Astrocyte of the spinal cord (primary cell): ENCODE data around the gene KRTAP10-10.
"Not testable (repeated sequence)": the region's sequence is repeated elsewhere in the genome, so short reads cannot be mapped to it uniquely, and the experiment has no call there.

Source experiments
- DNase-seq: peaks from one replicate; pipeline ENCODE4 v3.0.0; 2011; ENCODE audit warnings: low read depth, low spot score
- H3K4me3 ChIP-seq: 2 replicates; pipeline ENCODE4 v1.5.1; 2011; ENCODE audit warnings: low read depth, mild to moderate bottlenecking, low read length, moderate library complexity
- CTCF ChIP-seq: IDR thresholded peaks from 2 replicates; pipeline ENCODE4 v1.5.1; 2012; ENCODE audit warnings: low read depth, mild to moderate bottlenecking, low read length, inconsistent platforms
- in situ Hi-C: cut with HindIII; loops from 2 replicates; pipeline ENCODE4 v1.10.0; 2017; ENCODE audit warnings: low sequenced_read_pairs

The KRTAP10-10 gene

GRCh38 chr21:44628707-44629391, 8.3 kb upstream of the KRTAP10-10 start:
- DNase-seq, result no peak
- in situ Hi-C loops, result no loop called here
- TF ChIP-seq CTCF, result no peak
- H3K4me3 ChIP-seq, result no peak overlapping the region

DNA sequence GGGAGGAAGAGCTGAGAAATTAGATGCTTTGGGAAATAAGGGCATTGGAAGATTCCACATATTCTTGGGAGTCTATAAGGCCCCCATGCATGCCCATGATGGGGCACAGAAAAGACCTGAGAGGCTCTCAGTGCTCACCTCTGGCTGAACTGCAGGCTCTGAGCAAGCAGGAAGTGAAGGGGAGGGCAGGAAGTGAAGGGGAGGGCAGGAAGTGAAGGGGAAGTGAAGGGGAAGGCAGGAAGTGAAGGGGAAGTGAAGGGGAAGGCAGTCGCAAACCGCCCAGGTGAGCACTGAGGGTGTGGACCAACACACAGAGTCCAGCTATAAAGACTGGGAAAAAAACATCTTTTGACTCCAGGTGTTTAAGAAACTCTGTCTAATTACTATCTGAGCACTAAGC, 6.7 kb upstream of the KRTAP10-10 start:
- in situ Hi-C loops, result no loop called here
- DNase-seq, result no peak
- no peak for TF ChIP-seq CTCF
- no peak overlapping the region for H3K4me3 ChIP-seq

- no peak for TF ChIP-seq CTCF
These were observed 5.1 kb upstream of the KRTAP10-10 start for GRCh38 chr21:44632067-44632466.

DNA sequence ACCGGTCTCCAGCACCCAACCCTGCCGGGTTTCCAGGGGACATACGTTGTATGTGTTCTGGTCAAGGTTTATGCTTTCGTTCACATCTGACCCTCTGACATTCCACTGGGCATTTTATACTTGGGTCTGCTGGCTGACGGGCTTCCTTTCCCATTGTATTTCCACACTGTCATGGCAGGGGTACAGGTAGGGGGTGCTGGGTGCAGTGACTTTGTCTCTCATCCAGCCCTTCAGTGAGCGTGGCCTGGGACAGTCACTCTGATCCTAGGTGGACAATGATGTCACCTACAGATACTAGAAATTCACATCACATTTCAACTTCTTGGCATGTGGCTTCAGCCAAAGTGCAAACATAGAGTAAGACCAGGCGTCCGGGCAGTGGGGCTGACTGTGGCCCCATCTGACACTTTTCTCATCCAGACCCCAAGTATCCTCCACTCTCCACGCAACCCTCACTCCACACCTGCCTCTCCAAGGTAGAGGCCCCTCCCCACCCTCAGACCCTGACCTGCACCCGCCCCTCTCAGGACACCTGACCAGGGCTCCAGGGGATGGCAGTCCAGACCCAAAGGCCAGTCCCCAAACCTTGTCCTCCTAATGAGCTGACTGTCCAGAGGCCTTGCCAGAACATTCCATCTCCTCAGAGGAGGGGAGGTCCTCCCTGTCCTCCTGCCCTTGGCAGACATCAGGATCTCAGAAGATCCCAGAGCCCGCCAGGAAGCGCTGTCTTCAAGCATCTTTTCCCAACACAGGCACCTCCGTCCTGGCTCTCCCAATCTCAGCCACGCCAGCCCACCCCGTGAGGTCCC, 743 bp upstream of the KRTAP10-10 start:
- no peak for TF ChIP-seq CTCF
- in situ Hi-C loops, result no loop called here
- DNase-seq, result no peak
- H3K4me3 ChIP-seq, result no peak overlapping the region

More at GRCh38 chr21:44632067-44632466, 5.1 kb upstream of the KRTAP10-10 start:
- H3K4me3 ChIP-seq, result no peak overlapping the region
- in situ Hi-C loops, result no loop called here
- DNase-seq, result no peak

GRCh38 chr21:44637851-44638348, 744 bp downstream of the KRTAP10-10 start:
- H3K4me3 ChIP-seq, in situ Hi-C loops, DNase-seq: not testable (repeated sequence)

DNA sequence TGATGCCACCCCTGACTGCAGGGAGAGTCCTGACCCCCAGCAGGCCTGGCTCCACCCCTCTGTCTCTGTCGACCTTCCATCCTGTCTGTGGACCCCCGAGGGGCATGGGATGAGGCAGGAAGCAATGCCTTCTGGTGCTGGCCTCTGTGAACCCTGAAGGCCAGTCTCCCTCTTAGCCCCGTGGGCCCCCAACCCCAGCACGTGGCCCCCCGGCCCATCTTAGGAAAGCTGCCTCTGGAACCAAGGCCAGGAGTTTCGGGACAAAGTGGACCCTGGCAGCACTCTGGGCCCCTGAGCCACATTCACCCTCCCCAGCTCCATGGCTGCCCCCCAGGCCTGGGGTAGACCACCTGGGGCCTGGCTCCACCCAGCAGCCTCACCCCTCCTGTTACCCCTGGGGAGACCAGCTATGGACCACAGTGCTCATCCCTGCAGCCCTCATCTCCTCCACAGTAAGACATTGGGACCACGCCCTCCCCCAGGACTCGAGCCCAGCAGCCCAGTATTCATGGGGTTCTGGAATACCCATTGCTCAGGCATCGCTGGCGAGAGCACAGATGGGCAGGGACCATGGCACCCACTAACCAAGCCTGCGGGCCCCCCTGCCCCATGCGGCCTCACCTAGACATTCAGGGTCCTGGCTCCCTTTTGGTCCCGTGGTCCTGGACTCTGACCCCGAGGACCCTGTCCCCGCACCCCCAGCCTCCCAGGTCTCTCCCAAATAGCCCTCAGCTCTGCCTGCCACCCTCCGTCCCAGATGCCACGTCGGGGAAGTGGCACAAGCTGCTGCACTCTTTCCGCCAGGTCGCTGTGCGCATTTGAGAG, 1.6 kb downstream of the KRTAP10-10 start:
- in situ Hi-C loops, DNase-seq, H3K4me3 ChIP-seq: not testable (repeated sequence)

- H3K4me3 ChIP-seq, result no peak overlapping the region
- in situ Hi-C loops, result no loop called here
- no peak for DNase-seq
- TF ChIP-seq CTCF, result no peak
These were observed 2.1 kb downstream of the KRTAP10-10 start for GRCh38 chr21:44639331-44639655.
